Esophagus muscularis mucosa (tissue), 3 donors: ENCODE measurements around the gene SERPINF2.

Source experiments
- POLR2A ChIP-seq: fragments of 450-650 bp; IDR thresholded peaks from one replicate; pipeline ENCODE4 v1.6.1; 2017; ENCODE audit warnings: antibody characterized with exemption, moderate library complexity, mild to moderate bottlenecking, low read depth
- POLR2AphosphoS5 ChIP-seq, 2 donors: sonication (generic); formaldehyde crosslinking; IDR thresholded peaks; one replicate each; pipeline ENCODE4 v1.6.1; 2017; ENCODE audit warnings: antibody characterized with exemption in 2 of 2
- TF ChIP-seq, protein P1 (sequence below), 3 experiments: fragments of 200-600 bp in 2 of 3; fragments of 450-650 bp in 1 of 3; sonication (generic) in 2 of 3; IDR thresholded peaks; one replicate each; pipeline ENCODE4 v1.5.1; 2017 to 2019; ENCODE audit warnings: antibody characterized with exemption in 3 of 3, mild to moderate bottlenecking in 2 of 3, moderate library complexity in 1 of 3

DNA sequence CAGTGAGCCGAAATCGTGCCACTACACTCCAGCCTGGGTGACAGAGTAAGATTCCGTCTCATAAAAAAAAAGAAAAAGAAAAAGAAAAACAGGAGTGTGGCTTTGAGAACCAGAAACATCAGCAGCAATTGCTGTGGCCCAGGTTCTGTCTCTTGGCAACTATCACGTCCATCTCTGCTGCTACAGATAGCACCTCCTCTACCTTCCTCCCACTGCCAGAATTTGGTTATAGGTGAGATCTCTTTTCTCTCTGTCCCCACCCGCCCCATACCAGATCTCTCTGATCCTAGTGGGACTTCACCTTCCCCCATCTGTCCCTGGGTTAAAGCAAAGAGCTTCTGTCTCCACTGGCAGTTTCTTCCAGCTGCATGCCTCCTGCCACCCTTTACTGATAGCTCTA is 35.6 kb upstream of the SERPINF2 start:
- no peak for TF ChIP-seq POLR2A
- TF ChIP-seq, protein P1, sequence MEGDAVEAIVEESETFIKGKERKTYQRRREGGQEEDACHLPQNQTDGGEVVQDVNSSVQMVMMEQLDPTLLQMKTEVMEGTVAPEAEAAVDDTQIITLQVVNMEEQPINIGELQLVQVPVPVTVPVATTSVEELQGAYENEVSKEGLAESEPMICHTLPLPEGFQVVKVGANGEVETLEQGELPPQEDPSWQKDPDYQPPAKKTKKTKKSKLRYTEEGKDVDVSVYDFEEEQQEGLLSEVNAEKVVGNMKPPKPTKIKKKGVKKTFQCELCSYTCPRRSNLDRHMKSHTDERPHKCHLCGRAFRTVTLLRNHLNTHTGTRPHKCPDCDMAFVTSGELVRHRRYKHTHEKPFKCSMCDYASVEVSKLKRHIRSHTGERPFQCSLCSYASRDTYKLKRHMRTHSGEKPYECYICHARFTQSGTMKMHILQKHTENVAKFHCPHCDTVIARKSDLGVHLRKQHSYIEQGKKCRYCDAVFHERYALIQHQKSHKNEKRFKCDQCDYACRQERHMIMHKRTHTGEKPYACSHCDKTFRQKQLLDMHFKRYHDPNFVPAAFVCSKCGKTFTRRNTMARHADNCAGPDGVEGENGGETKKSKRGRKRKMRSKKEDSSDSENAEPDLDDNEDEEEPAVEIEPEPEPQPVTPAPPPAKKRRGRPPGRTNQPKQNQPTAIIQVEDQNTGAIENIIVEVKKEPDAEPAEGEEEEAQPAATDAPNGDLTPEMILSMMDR (IDR thresholded peaks at IDR 0.05) = no peak
- TF ChIP-seq POLR2AphosphoS5 (IDR thresholded peaks at IDR 0.05) = no peak
